Measurements from ENCODE around the gene ADPRS.

GRCh38 chr1:36115931-36116330 lies 27.2 kb downstream of the ADPRS start:
- TF ChIP-seq BHLHE40 (IDR thresholded peaks at IDR 0.05; ENCODE audit: low read length) = no peak
- TF ChIP-seq ZNF75A (CRISPR knock-in tag; IDR thresholded peaks at IDR 0.05) = no peak
